ENCODE results near the gene HBD. TPM values are rescaled to one million over a fixed set of nuclear protein-coding genes. Genes with fewer than 3 reads are reported as not detected.

Gene HBD
- total RNA-seq, 1 donor from 2014 or later = not detected

- Mint-ChIP-seq H3K27me3 (ENCODE audit: low read depth) (peaks cover 33% of the 10 kb centered on the region), H3K4me3 (ENCODE audit: unreplicated experiment) (no peak within 1 kb of the TSS), H3K27ac (ENCODE audit: unreplicated experiment) (no peak within 1 kb of the TSS), H3K4me1 (ENCODE audit: low read depth) (no peaks in the 10 kb centered on the region), H3K36me3 (ENCODE audit: low read depth) (no peaks in the 10 kb centered on the region), H3K9me3 (ENCODE audit: low read depth) (no peaks in the 10 kb centered on the region)
- DNase-seq (ENCODE audit: low spot score) = no peak
- TF ChIP-seq CTCF (IDR thresholded peaks at IDR 0.05) = no peak
Measured at GRCh38 chr11:5200582-5200981, 33.7 kb downstream of the HBD start, which contains the start of gene OR51V1. Gene OR51V1 (minus strand): TSS chr11:5200682. CDS start chr11:5200682, 0 bp downstream.

DNA sequence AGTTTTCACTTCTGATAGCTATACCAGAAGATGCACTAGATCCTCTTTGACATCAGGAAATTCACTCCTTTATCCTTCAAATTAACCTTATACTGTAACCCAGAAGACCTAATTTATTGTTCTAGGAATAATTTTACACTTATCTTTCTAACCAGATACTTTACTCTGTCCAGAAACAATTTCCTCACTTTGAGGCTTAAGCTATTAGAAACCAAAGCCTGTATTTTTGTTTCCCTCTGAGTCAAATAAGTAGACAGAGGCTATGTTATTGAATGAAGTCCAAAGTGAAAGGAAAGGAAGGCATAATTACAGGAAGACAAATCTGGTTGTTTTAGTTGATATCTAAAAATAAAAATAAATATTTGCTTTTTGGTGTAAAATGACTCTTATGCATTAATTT is 36.0 kb downstream of the HBD start:
- peaks cover 28% of the 10 kb centered on the region for H3K27me3 Mint-ChIP-seq (ENCODE audit: low read depth)
- H3K4me1 Mint-ChIP-seq (ENCODE audit: low read depth) = no peaks in the 10 kb centered on the region
- no peaks in the 10 kb centered on the region for H3K9me3 Mint-ChIP-seq (ENCODE audit: low read depth)
- H3K36me3 Mint-ChIP-seq (ENCODE audit: low read depth) = no peaks in the 10 kb centered on the region
- TF ChIP-seq CTCF (IDR thresholded peaks at IDR 0.05) = no peak
- H3K27ac Mint-ChIP-seq (ENCODE audit: unreplicated experiment) = no peak overlapping the region
- no peak for DNase-seq (ENCODE audit: low spot score)
- H3K4me3 Mint-ChIP-seq (ENCODE audit: unreplicated experiment) = no peak overlapping the region

GRCh38 chr11:5197536-5197935 is 36.7 kb downstream of the HBD start:
- DNase-seq (ENCODE audit: low spot score) = no peak
- no peak overlapping the region for H3K4me3 Mint-ChIP-seq (ENCODE audit: unreplicated experiment)
- H3K27me3 Mint-ChIP-seq (ENCODE audit: low read depth) = peaks cover 24% of the 10 kb centered on the region
- H3K4me1 Mint-ChIP-seq (ENCODE audit: low read depth) = no peaks in the 10 kb centered on the region
- H3K27ac Mint-ChIP-seq (ENCODE audit: unreplicated experiment) = no peak overlapping the region
- H3K9me3 Mint-ChIP-seq (ENCODE audit: low read depth) = peaks cover 3% of the 10 kb centered on the region
- no peak for TF ChIP-seq CTCF (IDR thresholded peaks at IDR 0.05)
- H3K36me3 Mint-ChIP-seq (ENCODE audit: low read depth) = no peaks in the 10 kb centered on the region

GRCh38 chr11:5196731-5197130 is 37.6 kb downstream of the HBD start:
- H3K9me3 Mint-ChIP-seq (ENCODE audit: low read depth) = peaks cover 3% of the 10 kb centered on the region
- H3K27me3 Mint-ChIP-seq (ENCODE audit: low read depth) = peaks cover 18% of the 10 kb centered on the region
- H3K4me1 Mint-ChIP-seq (ENCODE audit: low read depth) = no peaks in the 10 kb centered on the region
- H3K36me3 Mint-ChIP-seq (ENCODE audit: low read depth) = no peaks in the 10 kb centered on the region
- no peak for DNase-seq (ENCODE audit: low spot score)
- no peak overlapping the region for H3K27ac Mint-ChIP-seq (ENCODE audit: unreplicated experiment)
- no peak for TF ChIP-seq CTCF (IDR thresholded peaks at IDR 0.05)
- H3K4me3 Mint-ChIP-seq (ENCODE audit: unreplicated experiment) = no peak overlapping the region

DNA sequence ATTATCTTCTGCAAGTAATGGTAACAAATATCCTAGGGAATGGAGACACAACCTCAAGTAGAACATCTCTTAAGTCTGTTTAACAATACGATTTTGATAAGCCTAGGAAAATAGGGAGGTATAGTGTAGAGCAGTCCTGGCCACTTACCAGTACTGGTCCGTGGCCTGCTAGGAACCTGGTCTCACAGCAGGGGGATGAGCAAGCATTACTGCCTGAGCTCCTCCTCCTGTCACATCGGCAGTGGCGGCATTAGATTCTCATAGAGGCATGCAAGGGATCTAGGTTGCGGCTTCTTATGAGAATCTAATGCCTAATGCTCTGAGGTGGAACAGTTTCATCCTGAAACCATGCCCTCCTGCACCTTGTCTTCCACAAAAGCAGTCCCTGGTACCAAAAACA is 38.2 kb downstream of the HBD start:
- Mint-ChIP-seq H3K4me1 (ENCODE audit: low read depth) (no peaks in the 10 kb centered on the region), H3K36me3 (ENCODE audit: low read depth) (no peaks in the 10 kb centered on the region), H3K27me3 (ENCODE audit: low read depth) (peaks cover 16% of the 10 kb centered on the region), H3K4me3 (ENCODE audit: unreplicated experiment) (no peak overlapping the region), H3K9me3 (ENCODE audit: low read depth) (peaks cover 7% of the 10 kb centered on the region), H3K27ac (ENCODE audit: unreplicated experiment) (no peak overlapping the region)
- no peak for DNase-seq (ENCODE audit: low spot score)
- TF ChIP-seq CTCF (IDR thresholded peaks at IDR 0.05) = no peak

Measured in chondrocyte (in vitro differentiated cells).